LoVo (cell line): ENCODE measurements around the gene SETD7.

Source experiments
- DNase-seq: peaks from one replicate; pipeline ENCODE4 v3.0.0-alpha.2; 2016; ENCODE audit warnings: low spot score

The SETD7 gene

DNA sequence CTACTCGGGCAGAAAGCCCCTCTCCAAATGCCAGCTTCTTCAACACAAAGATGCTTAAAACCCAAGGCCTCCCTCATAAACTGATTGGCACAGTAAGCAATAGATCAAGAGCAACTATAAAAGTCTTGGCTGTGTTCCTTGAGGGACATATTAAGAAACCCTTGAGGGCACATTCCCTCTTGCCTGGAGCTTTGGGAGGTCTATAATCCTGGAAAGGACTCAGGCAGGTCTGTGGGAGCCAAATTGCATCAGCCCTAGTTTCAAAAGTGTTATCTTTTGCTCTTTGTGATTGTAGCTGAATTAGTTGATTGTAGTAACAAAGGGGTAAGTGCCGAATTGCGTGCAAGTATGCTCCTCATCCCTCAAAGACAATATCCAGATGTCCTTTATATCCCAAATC is 18.6 kb upstream of the SETD7 start:
- DNase-seq: no peak

DNA sequence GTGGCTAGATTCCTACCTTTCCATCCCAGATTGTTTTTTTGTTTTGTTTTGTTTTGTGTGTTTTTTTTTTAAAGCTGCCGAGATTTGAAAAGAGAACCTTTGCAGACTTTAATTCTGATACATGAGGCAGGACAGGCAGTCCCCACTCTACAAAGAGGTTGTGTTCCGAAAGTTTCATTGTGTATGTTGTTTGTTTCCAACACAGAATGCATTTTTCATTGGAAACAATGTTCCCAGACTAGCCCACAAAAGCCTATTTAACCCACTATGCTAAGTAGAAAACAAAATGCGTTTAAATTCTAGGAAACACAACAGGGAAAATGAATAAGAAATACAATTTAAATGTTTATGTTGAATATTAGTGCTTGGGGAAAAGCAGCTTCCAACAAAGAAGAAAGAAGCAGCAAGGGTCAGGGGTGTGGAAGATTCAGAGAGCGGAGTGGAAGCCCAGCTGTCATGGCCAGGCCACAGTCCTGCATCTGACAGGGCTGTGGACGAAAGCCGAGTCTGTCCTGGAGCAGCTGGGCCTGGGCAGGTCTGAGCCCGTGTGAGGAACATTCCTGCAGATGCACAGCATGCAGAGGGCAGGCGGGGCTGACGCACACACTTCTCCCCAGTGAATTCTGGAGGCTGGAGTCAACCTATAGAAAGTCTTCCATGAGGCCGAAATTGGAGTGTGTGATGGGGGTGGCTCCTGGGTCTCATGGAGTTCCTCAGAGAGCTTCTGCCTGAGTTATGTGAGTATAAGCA is 12.4 kb upstream of the SETD7 start:
- DNase-seq: no peak

DNA sequence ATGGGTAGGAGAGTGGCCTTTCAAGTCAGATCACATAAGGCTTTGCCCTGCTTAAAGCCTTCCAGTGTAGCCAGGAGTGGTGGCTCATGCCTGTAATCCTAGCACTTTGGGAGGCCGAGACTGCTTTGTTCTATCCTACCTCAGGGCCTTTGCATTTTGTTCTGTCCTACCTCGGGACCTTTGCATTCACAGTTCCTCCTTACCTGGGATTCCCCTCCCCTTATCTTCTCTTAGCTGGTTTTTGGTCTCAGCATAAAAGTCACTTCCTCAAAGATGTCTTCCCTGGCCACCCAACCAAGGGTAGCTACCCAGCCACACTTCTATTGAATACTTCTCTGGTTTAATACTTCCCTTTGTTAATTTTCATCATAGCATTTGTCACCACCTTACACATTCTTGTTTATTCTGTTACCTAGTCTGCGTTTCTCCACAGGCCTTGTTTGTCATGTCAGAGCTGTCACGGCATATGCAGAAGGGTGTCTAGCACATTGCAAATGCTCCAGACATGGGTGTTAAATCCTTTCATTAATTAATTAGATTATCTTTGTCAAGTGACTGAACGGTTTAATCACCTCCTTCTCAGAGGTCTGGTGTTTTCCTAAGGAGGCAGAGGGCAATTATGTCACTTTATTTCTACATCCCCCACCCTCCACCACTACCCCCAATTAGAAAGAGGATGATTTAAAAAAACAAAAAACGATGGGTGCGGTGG is 11.3 kb upstream of the SETD7 start:
- DNase-seq: no peak

DNA sequence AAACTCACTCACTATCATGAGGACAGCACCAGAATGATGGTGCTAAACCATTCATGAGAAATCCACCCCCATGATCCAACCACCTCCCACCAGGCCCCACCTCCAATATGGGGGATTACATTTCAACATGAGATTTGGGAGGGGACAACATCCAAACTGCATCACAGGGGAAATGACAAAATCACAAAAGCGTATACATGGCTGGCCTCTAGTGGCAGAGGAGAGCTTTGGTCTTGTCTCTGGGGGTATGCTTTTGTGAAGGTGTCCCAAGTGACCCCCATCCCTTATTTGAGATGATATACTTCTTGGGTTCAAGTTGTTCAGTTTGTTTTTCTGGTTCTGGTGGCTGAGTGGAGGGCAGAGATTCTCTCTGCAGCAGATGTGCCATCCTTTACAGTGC is 8.5 kb upstream of the SETD7 start:
- DNase-seq: no peak

DNA sequence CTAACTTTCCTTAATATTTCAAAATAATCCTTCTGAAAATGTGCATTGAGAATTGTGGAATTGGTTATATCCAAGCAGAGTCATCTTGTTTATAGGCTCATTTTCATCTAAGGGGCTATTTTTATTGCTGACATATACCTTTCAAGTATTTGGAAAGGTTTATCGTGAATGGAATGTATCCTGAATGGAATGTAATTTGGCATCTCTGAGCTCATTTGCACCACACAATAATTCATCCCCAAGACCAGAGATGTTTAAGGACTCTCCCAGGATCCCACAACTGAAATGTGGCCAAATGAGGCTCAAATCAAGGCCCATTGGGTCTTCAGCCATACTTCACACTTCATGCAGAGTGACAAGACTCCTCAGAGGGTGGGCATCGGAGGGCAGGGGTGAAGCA is 7.5 kb upstream of the SETD7 start:
- no peak for DNase-seq

DNA sequence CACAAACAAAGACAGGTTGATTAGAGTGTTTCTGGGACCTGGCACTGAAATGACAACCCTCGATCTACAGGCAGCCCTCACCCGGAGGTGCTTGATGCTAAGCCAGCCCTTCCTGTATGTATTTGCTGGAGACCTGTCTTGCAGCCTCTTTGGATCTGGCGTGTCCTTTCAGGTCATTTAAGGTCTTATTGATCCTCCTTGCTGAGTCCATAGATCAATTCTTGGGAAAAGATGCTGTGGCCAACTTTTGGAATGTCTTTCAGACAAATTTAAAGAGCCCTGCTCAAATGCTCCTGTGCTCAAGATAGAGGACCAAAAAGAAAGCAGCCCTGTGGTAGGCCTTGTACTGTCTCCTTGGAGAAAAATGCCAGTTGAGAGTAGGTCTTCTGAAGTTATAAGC is 6.8 kb upstream of the SETD7 start:
- no peak for DNase-seq

DNA sequence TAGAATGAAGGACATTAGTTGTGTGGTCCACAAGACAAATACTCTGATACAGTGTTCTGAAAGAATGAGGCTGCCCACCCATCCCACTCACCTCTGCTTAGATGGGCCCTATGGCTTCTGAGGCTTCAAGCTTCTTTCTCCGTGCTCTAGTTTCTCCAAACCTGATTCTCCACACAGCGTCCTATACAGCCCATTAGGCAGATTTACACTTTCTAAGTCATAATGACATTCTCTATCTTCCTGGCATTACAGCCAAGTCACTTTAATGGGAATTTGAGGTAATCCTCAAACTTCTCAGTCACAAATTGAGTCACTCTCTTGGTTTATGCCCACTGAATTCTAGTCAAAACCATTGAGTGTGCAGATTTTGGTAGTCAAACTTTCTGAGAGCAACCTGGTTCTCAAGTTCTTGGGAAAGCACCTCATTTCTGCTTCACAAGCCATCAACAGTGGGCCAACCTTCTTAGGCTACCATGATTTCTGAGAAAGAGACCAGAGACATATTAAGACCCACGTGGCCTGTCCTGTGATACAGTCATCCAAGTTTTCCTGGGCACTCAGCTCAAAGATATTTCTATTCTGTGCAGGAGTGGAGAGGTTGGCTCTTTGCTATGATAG is 6.2 kb upstream of the SETD7 start:
- DNase-seq: no peak

DNA sequence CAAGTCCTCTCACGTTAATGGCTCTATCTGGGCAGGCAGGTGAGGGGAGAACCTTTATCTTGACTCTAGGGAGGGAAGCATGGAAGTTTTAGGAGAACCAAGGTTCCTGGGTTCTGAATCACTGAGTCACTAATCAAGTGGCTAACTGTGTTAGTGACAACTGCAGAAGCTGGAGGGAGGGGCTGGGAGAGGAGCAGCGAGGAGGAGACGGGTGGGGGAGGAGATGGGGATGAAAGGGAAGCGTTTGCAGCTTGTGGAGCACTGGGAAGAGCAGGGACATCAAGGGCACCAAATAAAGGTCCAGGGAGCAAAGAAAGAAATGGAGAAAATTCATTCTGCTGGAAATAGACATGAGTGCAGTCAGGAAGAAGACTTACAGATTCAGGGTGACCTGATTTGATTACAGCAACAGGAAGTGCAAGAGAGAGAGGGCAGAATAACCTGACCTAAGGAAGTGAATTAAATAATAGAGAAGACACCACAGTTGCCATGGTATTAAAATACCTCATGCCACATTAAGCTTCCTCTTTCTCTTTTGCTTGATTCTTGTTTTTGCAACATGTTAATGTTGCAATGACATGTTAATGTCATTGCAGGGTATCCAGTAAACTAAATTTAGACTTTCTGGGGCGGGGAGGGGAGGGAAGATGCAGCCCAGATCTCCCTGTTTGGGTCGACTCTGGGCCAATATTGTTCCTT is 4.5 kb upstream of the SETD7 start:
- no peak for DNase-seq

DNA sequence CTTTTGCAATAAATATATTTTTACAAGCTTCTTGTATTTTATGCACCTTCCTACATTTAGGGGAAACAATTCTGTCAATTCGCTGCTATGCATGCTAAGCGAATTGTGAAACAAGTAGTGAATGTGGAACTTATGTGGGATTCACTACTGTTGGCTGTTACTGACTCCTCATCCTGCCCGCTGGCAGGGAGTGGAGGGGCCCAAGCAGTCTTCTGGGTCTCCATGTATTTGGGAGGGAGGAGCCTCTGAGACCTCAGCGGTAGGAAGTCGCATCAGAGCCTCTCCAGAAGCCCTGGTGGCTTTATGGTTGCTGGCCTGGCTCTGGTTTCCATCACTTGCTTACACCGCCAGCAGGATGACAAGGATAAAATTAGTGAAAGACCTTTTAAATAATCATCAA is 3.7 kb upstream of the SETD7 start:
- DNase-seq: no peak

DNA sequence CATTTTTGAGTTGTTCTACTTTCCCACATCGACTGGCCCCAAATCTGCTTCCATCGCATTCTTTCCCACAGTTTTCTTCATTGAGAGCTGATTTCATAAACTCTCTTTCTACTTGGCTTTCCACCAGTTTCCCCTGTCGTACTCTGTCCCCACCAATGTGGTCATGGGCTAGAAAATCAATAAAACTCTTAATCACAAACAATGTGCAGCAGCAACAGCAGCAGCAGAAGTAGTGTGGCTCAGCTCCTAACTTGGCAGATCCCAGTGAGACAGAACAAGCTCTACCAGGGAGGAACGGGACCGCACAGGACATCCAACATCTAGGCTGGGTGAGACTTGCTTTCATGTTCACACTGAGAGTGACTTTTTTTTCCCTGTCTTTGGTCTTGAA is 3.1 kb upstream of the SETD7 start:
- no peak for DNase-seq

DNA sequence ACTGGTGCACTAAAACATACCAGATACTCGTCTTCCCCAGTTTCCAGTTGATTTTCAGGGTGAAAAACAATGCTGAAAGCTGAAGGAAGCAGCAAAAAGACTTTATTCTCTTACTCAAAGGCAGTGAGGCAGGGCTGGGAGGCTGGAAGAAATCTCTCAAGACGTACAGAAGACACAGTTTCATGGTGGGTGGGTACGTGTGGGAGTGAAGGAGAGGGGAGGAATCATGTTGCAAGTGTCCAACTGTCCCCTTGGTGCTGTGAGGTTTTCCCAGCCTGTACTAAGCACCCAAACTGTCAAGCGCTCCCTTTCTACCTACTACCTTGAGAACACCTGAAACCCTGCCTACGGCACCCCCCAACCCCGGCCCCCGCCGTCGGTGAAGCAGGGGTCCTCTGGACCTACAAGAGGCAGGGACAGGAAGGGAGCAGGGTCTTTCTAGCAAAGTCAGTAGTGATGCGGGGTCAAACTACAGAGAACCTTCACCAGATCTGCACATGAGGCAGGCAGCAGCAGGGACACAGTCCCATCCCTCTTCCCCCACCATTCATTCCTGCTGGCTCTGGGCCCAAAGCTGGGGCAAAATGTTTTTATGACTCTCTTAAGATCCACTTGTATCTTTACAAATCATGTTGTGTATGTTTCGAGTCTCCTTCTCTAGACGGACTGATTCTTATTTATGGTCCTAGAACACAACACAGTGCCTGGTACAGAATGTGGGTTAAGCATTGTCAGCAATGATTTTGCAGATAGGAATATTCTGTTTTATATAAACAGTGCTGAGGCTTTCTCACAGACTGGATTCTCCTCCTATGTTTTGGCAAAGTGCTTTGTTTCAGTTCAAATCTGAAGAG is 2.4 kb upstream of the SETD7 start:
- DNase-seq: no peak

DNA sequence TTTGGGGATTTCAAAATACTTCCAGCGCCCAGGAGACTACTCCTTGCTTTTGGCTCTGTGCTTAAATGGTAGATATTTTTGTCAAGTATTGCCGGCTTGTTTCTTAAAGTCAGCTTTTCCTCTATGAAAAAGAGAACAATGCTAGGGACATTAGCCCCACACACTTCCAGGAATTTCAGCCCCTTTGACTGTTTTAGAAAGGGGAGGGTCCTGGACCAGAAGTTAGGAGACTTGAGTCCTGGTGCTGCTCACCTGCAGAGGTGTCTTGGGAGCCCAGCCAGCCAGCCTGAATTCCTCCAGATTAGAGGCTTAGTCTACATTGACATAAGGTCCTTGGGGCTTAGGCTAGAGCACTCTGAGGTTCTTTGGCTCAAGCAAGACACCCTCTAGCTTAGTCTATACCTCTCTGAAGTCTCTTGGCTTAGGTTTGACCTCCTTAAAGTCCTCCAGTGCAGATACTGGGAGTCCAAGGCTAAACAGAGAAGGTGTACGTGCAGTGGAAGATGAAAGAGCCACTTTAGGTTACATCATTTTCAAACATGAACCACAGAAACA is 1.6 kb upstream of the SETD7 start:
- no peak for DNase-seq

DNA sequence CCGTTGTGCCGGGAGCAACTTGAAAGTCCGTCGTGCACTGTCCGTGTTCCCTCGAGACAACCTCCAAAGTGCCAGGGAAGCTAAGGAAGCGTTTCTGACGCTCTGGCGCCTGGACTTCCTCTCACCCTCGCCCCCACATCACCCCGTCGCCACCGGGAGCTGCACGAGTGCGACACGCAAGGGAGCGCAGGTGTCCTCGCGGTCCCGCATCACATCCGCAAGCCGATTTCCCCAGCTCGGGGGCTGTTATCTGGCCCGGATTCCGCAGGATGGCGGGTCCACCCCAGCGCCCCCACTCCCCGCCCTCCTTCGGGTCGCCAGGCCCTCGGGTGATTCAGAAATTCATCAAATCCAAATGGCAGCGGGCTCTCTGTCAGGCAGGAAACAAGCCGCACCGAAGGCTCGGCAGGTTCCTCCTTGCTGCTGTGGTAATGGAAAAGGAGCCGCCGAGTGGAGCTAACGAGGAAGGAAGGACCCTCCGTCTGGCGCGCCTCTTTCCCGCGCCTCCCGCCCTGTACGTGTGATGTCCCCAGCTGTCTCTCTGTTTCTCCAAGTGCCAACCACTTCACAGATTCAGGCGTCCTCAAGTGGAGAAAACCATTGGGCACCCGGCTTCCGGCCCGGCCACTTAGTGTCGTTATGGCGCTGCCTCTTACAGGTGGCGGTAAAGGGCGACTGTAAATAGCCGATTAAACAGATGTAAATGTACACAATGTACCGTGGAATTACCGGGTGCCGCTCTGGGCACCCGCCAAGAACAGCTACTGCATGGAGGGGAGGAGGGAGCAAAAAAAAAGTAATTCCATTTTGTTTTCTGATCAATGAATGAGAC is 921 bp upstream of the SETD7 start:
- peak; percentile 71 for DNase-seq

DNA sequence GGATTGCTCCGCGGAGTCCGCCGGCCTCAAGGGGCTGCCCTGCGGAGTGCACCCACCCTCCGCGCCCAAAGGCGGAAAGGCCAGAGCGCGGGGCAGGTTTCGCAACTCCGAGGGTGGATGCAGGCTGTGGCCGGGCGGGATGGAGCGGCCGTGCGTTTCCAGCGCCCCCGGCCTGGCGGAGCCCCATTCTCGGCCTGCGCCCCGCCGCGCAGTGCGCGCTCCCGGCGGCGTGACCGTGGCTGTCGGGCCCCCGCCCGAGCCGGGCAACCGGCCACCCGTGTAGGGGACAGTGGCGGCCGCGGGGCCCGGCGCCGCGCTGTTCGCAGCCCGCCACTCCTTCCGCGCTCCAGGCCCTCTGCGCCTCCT is 331 bp downstream of the SETD7 start:
- DNase-seq: no peak

DNA sequence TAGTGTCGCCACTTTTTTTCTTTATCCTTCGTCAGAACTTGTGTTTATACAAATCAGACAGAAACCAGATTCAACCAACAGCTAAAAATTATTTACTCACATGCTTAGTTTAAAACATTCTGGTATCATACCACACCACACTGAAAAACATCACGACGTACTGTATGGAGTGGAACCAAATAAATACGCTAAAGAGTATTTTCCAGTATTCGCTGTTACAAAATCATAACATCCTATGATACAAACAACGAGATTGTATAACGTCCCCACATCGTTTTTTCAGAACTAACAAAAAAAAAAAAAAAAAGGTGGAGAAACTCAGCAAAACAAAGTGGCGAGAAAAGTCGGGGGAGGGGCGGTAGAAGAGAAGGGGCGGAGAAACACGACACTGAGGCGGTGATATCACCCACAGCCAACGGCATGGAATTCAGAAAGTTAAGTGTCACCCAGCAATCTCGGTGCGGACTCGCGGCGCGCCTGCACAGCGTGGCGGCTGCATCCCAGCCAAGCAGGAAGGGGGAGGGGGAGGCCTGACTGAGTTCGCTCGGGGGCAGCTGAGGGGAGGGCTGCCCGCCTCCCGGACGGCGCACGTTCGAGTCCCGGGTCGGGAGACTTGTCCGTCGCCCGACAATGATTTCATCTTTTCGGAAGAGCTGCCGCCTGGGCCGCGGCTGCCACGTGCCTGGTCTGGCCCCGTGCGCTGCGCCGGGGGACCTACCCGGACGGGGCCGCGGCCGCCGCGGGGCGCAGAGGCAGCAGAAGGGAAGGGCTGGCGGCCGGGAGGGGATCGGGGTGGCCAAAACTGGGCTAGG is 920 bp downstream of the SETD7 start:
- peak; percentile 83 for DNase-seq

DNA sequence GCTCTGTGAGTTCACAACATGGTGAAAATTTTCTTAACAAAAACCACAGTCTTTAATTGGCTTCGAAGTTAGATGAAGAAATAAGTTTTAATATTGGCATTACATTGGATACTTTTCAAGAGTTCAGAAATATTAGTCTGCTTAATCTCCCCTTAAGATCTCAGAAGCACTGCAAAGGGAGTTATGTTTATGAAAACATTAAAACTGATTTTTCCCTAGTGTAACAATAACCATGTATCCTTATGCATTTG is 1.5 kb downstream of the SETD7 start:
- no peak for DNase-seq

DNA sequence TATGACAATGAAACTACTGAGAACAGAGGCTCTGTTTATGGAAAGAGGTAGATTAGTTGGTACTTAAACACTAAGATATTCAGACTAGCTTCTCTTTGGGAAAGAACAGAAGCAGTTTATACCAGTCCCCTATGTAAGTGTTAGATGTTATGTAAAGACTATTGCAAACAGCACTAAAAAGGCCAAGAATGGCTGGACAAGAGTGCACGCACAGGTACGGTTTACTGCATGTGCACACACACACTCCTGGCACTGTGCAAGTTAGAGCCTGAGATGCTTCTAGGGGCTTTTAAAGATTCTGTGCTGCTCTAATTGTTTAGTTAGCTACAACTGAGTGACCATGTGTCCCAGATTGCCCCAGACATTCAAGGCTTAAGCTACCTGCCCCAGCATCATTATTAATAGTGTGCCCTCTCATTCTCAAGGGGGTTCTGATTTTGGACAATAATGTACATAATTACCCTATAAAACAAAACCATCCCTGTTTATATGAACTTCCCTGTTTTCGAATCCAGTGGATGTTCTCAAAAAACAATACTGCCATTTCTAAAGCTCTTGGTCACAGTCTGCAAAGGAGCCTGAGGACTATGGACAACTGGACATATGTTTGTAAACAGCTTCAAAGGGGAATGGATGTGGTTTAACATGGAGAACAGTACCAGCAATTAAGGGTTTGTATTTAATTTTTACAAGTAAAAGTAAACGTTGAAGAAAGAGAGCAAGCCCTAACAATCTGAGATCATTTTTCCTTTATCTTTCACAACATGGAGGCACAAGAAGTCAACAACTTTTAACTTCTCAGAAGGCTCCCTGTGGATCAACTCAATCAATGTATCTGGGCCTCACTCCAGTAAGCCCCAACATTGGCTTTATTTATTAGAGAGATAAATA is 2.0 kb downstream of the SETD7 start:
- no peak for DNase-seq

DNA sequence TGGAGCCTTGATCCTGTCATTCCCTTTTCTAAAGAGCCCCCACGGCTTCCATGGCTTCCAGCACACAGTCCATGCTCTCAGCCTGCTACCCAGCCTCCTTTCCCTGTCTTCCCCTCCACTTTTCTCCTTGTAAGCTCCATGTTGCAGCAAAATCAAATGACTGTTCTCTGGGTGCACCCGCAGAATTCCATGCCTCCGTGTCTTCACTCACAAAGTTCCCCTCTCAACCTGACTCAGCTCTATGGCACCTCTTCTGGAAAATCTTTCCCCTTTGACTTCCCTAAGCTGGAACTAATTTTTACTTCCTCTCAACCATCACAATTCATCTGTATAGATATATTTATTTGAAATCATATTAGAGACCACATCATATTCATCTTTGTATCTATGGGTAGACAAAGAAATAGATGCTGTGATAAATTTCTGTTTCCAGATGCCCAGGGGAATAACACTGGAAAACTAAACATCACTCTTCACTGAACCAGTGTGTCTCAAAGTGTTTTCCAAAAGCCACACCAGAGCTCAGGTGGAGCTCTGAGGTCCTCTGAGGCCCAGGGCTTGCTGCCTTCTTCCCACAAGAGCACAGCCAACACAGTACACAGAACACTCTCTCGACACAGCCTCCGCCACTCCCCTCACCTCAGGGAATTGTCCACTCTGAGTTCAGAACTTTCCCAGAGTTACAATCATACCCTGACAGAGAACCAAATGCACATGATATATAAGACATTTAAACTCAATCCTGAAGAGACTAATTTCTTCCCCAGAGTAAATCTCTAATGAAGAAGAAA is 3.3 kb downstream of the SETD7 start:
- DNase-seq: no peak
